ENCODE results near the gene ANKRD6.

ANKRD6 gene

GRCh38 chr6:89414215-89414614, 18.7 kb upstream of the ANKRD6 start:
- no peak for DNase-seq

DNA sequence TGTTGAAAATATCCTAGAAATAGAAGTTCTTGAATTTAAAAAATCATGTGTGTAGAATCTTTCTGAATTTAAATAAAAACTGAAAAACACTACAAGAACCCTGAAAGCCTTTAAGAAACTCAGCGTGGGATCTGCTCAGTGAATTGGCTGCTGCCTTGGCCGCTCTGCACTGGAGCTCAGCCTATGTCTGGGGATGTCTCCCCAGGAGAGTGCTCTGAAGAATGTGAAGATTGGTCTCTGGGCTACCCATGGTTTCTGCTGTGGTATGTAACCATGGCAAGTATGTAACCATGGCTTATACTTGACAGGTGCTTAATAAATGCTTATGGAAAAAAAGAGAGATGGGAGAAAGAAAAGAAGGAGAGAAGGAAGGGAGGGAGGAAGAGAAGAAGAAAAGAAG, 17.8 kb upstream of the ANKRD6 start:
- no peak for DNase-seq

- DNase-seq: no peak
These were observed 16.2 kb upstream of the ANKRD6 start for GRCh38 chr6:89416796-89417195.

GRCh38 chr6:89430201-89430962, 2.6 kb upstream of the ANKRD6 start:
- peak; percentile 74 for DNase-seq

DNA sequence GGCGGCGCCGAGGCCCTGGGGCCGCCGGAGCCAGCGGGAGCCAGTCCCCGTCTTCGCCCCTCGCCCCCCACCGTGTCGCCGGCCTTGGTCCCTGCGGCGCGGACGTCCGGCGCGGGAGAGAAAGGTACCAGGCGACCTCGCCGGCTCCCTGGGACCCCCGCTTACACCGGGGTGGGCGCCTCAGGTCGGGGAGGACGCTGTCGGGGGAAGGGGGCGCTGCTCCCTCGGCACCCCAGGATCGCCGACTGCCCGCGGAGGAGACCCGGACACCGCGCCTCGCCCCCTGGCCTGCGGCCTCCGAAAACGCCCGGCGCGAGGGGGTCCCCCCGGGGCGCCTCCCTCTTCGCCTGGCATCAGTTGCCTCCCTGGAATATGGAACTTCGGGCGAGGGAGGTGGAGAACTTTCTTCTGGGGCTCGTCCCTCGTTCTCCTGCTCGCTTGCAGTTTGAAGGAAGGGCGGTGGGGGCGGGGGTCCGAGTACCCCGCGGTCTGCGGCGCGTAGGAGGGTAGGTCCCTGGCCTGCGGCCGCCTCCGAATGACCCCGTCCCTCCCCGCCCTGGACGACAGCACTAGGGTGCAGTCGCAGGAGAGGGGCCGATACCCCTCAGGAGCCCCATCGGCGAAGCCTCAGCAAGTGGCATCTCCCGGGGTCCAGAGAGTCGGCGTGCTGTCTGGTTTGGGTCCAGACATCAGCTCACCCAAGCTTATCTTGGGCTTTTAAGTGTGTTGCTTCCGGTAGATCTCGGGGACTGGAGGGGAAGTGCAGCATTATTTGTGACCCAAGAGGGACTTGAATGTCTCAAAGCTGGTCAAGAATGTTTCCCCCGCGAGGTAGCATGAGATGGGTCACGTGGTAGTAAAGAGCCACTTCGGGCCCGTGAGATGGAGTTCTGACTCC, 549 bp downstream of the ANKRD6 start:
- DNase-seq: peak; percentile 26

- DNase-seq: no peak
These were observed 1.2 kb downstream of the ANKRD6 start for GRCh38 chr6:89434150-89434499.

DNA sequence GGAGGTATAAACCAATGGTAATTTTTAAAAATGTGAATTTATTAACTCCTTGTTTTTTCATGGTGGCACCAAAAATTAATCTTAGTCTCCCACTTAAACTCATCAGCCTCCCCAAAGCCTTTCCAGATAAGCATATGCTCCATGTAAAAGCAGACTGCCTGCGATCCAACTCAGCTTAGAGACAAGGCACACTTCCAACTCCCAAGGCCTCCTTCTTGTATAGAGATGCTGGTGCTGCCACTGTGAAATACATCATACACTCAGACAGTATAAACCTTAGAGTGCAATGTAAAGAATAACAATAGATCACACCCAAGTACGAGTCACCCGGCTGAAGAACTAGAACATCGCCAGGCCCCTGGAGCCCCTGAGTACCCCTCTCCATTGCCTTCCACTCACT, 2.0 kb downstream of the ANKRD6 start:
- no peak for DNase-seq

GRCh38 chr6:89436226-89436625, 3.3 kb downstream of the ANKRD6 start:
- no peak for DNase-seq

DNA sequence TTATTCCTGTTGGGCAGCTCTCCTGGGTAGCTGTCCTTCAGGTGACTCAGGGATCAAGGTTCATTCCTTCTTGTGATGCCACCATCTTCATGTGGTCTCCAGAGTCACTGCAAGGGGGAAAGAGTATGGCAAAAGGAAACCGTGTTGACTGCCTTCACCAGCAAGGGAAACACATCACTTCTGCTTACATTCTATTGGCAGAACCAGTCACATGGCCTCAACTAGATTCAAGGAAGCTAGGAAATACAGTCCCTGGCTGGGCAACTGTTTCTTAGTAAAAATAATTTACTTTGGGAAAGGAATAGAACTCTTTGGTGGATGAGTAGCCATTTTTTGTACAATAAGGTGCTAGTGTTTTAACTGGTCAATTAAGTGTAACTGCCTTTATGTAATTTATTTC, 5.3 kb downstream of the ANKRD6 start:
- DNase-seq: no peak

GRCh38 chr6:89439014-89439413, 6.1 kb downstream of the ANKRD6 start:
- no peak for DNase-seq

GRCh38 chr6:89440200-89440599, 7.2 kb downstream of the ANKRD6 start:
- no peak for DNase-seq

DNA sequence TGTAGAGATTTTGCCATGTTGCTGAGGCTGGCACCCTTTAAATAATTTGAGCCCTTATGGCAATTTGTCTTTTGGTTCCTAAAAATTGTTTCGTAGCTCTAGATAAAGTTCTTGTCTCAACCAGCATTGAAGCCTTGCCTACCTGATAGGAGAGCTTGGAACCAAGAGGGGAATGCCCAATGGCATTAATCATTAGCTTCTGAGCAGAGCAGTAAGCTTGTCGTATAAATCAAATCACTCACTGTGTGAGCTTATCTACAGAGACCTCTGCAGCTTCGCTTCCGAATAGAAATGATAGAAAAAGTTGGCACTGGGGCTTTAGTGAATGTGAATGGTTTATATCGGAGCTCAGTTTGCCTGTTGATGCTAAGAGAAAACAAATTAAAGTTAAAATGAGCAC, 10.7 kb downstream of the ANKRD6 start:
- no peak for DNase-seq

DNA sequence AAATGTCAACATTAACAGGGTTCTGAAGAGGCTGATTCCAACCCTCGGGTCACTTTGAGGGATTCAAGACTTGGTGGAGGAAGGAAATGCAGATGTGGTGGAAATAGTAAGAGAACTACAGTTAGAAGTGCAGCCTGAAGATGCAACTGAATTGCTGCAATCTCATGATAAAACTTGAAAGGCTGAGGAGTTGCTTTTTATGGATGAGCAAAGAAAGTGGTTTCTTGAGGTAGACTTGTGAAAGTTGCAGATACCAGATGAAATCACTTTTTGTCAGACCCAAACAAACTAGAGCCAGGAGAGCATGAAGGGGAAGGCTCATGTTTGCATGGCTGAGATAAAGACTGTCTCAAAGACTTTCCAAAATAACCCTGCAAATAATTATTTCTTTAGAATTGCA, 16.2 kb downstream of the ANKRD6 start:
- no peak for DNase-seq

- no peak for DNase-seq
These were observed 19.3 kb downstream of the ANKRD6 start for GRCh38 chr6:89452281-89452680.

GRCh38 chr6:89454300-89454699, 21.3 kb downstream of the ANKRD6 start:
- DNase-seq: no peak

- DNase-seq: no peak
These were observed 25.8 kb downstream of the ANKRD6 start for GRCh38 chr6:89458704-89459103.

DNA sequence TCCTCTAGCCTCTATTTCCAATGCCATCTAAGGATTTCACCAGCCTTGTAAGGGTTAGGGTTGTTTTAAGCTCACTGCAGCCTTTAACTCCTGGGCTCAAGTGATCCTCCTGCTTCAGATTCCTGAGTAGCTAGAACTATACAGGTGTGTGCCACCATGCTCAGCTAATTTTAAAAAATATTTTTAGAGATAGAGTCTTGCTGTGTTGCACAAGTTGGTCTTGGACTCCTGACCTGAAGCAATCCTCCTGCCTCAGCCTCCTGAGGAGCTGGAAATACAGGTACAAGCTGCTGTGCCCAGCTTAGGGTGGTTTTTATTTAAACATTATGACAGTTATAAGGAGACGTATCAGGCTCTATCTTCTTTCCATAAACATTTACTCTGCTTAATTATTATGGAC, 26.5 kb downstream of the ANKRD6 start:
- no peak for DNase-seq

DNA sequence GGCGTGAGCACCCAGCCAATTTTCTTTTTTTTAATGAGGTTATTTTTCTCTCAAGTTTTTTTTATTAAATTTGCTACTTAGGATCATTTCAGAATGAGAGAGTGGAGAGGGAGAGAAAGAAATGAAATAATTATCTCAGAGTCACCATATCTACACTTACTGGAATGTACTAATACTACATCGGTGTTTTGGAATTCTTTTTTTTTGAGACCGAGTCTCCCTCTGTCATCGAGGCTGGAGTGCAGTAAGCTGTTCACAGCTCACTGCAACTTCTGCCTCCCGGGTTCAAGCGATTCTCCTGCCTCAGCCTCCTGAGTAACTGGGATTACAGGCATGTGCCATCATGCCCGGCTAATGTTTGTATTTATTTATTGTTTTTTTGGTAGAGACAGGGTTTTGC, 27.8 kb downstream of the ANKRD6 start:
- DNase-seq: no peak

GRCh38 chr6:89462503-89462902, 29.6 kb downstream of the ANKRD6 start:
- DNase-seq: no peak

GRCh38 chr6:89464295-89464694, 31.3 kb downstream of the ANKRD6 start:
- no peak for DNase-seq

DNA sequence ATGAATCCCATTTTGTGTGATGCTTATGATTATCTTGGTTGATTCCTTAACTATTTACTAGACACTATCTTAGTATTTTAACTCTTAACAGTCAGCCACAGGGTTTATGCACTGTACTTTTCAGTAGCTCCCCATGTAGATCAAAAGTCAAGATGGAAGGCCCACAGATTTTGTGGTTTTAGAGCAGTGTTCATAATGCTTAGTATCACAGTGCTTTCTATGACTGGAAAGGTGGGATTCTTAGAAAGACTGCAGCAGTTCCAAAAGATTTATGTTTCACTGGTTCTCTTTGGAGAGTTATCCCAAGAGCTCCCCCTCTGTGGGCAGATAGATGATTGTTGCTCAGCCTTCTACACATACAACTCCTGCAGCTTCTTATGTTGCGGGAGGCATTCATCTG, 34.5 kb downstream of the ANKRD6 start:
- DNase-seq: no peak

DNA sequence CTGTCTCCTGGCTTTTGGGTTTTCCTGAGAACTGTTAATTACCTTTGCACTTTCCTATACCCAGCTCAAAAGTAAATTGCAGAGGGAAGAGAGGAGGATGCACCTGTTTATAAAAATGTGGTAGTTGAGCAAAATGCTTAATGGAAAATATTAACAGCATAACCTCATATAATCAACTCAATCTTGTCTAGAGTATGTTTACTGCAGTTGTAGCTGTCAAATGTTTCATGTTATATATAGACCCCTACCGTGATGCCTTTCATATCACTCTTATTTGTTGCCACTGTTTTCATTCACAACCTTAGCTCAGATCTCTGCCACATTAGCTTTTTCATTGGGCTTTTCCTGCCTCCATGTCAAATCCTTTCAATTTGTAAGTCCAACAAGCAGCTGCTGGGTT, 36.0 kb downstream of the ANKRD6 start:
- DNase-seq: no peak

DNA sequence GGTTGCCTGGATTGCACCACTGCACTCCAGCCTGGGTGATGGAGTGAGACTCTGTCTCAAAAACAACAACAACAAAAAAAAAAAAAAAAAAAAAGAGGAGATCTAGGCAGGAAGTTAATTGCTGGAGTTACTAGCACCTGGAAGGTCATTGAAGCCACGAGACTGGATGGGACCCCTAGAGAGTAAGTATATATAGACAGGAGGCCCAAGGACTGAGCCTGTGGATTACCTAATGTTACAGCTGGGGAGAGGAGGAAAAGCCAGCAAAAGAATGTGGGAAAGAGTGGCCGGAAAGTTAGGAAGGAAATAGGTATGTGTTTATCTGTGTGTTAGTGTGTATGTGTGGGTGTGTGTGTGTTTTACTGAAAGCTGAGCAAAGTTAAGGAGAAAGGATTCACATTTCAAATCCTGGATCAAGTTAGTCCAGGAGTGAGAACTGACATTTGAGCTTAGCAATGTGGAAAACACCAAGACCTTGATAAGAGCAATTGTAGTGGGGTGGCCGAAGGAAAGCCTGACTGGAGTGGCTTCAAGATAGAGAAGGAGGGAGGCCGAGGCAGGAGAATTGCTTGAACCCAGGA, 38.4 kb downstream of the ANKRD6 start:
- no peak for DNase-seq

DNA sequence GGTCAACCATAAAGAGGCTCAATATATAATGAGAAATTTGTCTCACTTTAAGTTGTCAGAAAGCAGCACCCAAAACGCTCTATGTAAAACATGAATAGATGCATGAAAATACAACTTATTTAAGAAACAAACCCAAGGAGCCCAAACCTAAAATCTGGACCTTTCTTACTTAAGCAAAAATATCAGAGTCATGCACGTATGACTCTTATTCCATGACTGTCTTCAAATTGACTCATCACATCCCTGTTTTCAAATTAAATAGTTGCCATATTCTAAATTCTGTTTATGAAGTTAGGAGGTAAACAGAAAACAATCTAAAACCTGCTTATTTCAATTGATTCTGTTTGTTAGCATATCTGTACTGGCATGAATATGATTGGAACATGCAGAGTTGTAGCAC, 42.1 kb downstream of the ANKRD6 start:
- DNase-seq: no peak

All from NCI-H2227 treated with DMSO at 0.1 percent for 48 hours (cell line).